ENCODE measurements around the gene GNB3.

GRCh38 chr12:6863586-6864321 is 23.0 kb downstream of the GNB3 start:
- TF ChIP-seq CTCF (IDR thresholded peaks at IDR 0.05) (no peak), EP300 (IDR thresholded peaks at IDR 0.05) (no peak), POLR2A (IDR thresholded peaks at IDR 0.05) (no peak), POLR2AphosphoS5 (IDR thresholded peaks at IDR 0.05) (no peak)

All from stomach (tissue), 4 donors.